ENCODE measurements around the gene VAV2. TPM values are rescaled to one million over a fixed set of nuclear protein-coding genes. Genes with fewer than 3 reads are reported as not detected.
"Not testable (repeated sequence)": the region's sequence is repeated elsewhere in the genome, so short reads cannot be mapped to it uniquely, and the experiment has no call there.

The VAV2 gene
- total RNA-seq, 2 donors from 2014 or later, result 3.4 to 6.0 TPM

DNA sequence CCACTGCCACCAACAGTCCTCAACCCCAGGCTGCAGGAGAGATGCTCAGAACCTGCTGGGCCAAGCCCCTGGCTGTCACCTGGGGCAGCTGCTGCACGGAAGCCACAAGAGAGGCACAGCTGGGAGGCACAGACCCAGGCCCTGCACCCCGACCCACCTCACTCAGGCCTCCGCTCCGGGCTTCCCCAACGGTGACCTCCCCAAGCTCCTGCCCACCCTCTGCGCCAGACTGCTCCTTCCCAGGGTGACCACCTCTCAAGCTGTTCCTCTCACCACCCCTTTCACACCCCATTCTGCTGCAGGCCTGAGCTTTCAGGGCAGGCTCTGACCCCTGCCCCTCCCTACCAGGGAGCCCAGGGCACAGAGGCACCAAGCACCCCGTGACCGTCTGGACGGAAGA lies 33.0 kb downstream of the VAV2 start:
- Histone ChIP-seq H3K27ac (no peak overlapping the region), H3K9me3 (peaks cover 0 to 2% of the 10 kb centered on the region in 2 donors), H3K4me1 (peaks cover 0 to 49% of the 10 kb centered on the region in 2 donors), H3K27me3 (no peaks in the 10 kb centered on the region), H3K36me3 (no peaks in the 10 kb centered on the region), H3K4me3 (no peak overlapping the region)
- TF ChIP-seq, protein P1, sequence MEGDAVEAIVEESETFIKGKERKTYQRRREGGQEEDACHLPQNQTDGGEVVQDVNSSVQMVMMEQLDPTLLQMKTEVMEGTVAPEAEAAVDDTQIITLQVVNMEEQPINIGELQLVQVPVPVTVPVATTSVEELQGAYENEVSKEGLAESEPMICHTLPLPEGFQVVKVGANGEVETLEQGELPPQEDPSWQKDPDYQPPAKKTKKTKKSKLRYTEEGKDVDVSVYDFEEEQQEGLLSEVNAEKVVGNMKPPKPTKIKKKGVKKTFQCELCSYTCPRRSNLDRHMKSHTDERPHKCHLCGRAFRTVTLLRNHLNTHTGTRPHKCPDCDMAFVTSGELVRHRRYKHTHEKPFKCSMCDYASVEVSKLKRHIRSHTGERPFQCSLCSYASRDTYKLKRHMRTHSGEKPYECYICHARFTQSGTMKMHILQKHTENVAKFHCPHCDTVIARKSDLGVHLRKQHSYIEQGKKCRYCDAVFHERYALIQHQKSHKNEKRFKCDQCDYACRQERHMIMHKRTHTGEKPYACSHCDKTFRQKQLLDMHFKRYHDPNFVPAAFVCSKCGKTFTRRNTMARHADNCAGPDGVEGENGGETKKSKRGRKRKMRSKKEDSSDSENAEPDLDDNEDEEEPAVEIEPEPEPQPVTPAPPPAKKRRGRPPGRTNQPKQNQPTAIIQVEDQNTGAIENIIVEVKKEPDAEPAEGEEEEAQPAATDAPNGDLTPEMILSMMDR (IDR thresholded peaks at IDR 0.05), result no peak
- DNase-seq (ENCODE audit: low spot score), result no peak

DNA sequence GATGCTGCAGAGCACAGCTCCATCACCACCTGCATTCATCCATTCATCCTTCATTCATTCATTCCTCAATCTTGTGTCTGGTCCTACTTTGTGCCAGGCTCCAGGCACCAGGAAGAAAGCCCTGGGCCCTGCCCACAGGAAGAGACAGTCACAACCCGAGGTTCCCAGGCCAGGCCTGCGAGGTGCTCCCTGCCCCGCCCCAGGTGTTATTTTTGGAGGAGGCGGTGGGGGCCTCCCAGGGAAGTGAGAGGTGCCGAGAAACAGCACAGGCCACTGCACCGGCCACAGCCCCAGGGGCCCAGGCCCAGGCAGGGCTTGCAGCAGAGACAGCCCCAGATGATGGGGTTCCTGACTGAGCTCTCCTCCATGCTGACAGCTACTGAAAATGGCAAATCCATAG lies 33.4 kb downstream of the VAV2 start:
- Histone ChIP-seq H3K9me3 (no peaks in the 10 kb centered on the region), H3K27me3 (no peaks in the 10 kb centered on the region), H3K27ac (no peak overlapping the region), H3K4me3 (no peak overlapping the region), H3K36me3 (no peaks in the 10 kb centered on the region), H3K4me1 (peaks cover 0 to 49% of the 10 kb centered on the region in 2 donors)
- DNase-seq (ENCODE audit: low spot score), result no peak
- TF ChIP-seq, protein P1 (IDR thresholded peaks at IDR 0.05), result no peak

DNA sequence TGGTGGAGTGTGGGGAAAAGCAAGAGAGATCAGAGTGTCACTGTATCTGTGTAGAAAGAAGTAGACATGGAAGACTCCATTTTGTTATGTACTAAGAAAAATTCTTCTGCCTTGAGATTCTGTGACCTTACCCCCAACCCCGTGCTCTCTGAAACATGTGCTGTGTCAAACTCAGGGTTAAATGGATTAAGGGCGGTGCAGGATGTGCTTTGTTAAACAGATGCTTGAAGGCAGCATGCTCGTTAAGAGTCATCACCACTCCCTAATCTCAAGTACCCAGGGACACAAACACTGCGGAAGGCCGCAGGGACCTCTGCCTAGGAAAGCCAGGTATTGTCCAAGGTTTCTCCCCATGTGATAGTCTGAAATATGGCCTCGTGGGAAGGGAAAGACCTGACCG lies 34.4 kb downstream of the VAV2 start:
- not testable (repeated sequence) for H3K9me3 ChIP-seq; H3K4me3 ChIP-seq; H3K36me3 ChIP-seq; H3K27me3 ChIP-seq; H3K27ac ChIP-seq; DNase-seq (ENCODE audit: low spot score)
- peaks cover 0 to 49% of the 10 kb centered on the region in 2 donors for H3K4me1 ChIP-seq

DNA sequence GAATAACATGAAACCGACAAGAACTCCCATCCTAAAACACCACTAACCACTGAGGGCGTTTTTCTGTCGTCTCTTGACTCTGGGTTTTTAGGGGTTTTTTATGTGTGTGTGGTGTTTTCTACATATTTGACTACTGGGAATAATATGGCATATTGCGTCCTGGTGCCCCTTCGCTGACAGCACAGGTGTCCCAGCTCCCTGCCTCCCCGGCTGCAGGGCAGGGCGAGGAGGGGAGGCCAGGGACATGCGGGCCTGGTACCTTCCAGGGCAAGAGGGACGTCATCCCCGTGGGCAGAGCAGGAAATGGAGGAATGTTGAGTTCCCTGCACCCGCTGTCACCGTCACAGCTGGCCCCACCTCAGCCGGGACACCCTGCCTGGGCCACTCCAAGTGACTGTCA lies 34.8 kb downstream of the VAV2 start:
- Histone ChIP-seq H3K9me3 (no peaks in the 10 kb centered on the region), H3K27me3 (no peaks in the 10 kb centered on the region), H3K27ac (no peak overlapping the region), H3K4me3 (no peak overlapping the region), H3K4me1 (peaks cover 0 to 49% of the 10 kb centered on the region in 2 donors), H3K36me3 (no peaks in the 10 kb centered on the region)
- DNase-seq (ENCODE audit: low spot score), result no peak
- TF ChIP-seq, protein P1 (IDR thresholded peaks at IDR 0.05), result no peak

DNA sequence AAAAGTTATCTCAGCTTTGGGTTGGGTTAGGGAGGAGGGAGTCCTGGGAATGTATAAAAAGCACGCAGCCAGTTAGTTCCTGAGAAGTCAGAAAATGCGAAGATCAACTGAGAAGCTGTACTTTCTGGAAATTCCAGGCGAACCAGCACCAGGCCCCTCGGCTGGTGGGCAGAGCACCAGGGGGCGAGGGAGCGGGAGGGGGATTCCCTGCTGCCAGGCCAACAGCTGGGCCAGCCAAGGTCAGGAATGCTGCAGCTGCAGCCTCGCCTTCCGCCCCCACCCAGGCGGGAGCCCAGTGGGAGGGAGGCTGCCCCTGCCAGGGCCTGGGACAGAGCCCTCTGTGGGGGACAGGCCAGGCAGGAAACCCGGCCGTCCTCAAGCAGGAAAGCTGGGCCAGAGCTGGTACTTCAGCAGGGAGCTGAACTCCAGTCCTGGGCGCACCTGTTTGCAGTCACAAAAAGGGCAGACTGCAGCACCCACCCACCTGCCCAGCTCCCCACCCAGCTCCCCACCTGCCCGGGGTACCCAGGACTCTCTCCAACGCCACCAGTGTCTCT lies 35.5 kb downstream of the VAV2 start:
- H3K9me3 ChIP-seq, result no peaks in the 10 kb centered on the region
- peaks cover 0 to 51% of the 10 kb centered on the region in 2 donors for H3K4me1 ChIP-seq
- no peaks in the 10 kb centered on the region for H3K36me3 ChIP-seq
- peak overlapping the region in 1 of 2 donors; percentile 8 for H3K27ac ChIP-seq
- DNase-seq (ENCODE audit: low spot score), result no peak
- TF ChIP-seq, protein P1 (IDR thresholded peaks at IDR 0.05), result no peak
- H3K4me3 ChIP-seq, result no peak overlapping the region
- H3K27me3 ChIP-seq, result no peaks in the 10 kb centered on the region

DNA sequence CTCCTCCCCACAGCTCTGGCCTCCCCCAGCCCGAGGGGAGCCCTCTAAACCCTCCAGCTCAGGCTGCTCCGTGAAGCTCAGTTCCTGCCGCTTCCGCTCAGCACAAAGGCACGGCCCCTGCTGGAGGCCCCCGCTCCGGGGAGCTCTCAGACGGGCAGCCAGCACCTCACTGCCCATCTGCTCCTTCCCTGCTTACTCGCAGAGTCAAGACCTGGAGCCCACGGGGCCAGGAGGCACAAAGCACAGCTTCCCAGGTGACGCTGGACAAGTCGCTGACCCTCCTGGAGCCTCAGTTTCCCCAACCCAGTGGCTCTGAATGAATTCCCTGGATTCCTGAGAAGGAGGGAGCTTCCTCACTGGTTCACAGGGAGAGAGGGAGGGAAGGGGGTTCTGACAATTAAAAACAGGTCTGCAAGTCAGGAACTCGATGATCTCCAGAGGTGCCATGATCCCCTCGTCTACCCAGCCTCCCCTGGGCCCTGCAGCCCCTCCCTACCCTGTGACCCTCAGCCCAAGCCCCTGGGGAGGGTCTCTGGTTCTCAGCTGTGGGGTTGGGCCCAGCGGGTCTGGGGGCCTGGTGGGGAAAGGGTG lies 36.2 kb downstream of the VAV2 start:
- H3K9me3 ChIP-seq, result no peaks in the 10 kb centered on the region
- H3K4me1 ChIP-seq, result peaks cover 0 to 57% of the 10 kb centered on the region in 2 donors
- no peak for DNase-seq (ENCODE audit: low spot score)

More for the DNA sequence above, 36.2 kb downstream of the VAV2 start:
- H3K27ac ChIP-seq, result peak overlapping the region; percentile 8 to 29
- H3K36me3 ChIP-seq, result no peaks in the 10 kb centered on the region
- H3K27me3 ChIP-seq, result no peaks in the 10 kb centered on the region
- TF ChIP-seq, protein P1 (IDR thresholded peaks at IDR 0.05), result no peak
- H3K4me3 ChIP-seq, result peak overlapping the region in 1 of 2 donors; percentile 1
